Right kidney (tissue), 1 donor: ENCODE data around the gene LIMS3.
"Not testable (repeated sequence)": the region's sequence is repeated elsewhere in the genome, so short reads cannot be mapped to it uniquely, and the experiment has no call there.

Experiments
- DNase-seq: peaks from one replicate; pipeline ENCODE4 v3.0.0-alpha.2; 2016

LIMS3 gene

DNA sequence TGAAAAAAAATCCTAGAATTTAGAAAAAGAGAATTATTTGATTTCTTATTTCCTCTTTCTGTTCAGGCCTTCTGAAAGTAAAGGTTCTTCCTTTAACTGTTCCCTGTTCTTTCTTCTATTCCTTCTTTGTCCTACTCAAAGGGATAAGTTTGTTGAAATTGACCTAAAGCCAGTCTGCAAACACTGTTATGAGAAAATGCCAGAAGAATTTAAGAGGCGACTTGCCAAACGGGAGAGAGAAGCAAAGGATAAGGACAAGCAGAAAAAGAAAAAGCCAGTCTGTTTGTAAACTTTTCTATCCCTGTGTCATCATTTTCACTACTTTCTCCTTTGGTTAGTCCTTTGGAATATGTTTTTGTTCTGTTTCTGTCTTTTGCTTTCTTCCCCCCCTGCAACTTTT, 26.0 kb downstream of the LIMS3 start:
- not testable (repeated sequence) for DNase-seq

DNA sequence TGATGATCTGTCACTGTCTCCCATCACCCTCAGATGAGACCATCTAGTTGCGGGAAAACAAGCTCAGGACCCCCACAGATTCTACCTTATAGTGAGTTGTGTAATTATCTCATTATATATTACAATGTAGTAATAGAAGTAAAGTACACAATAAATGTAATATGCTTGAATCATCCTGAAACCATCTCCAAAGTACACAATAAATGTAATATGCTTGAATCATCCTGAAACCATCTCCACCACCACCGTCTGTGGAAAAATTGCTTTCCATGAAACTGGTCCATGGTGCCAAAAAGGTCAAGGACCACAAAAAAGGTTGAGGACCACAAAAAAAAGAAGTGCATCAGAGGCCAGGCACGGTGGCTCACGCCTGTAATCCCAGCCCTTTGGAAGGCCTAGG, 29.3 kb downstream of the LIMS3 start:
- not testable (repeated sequence) for DNase-seq

DNA sequence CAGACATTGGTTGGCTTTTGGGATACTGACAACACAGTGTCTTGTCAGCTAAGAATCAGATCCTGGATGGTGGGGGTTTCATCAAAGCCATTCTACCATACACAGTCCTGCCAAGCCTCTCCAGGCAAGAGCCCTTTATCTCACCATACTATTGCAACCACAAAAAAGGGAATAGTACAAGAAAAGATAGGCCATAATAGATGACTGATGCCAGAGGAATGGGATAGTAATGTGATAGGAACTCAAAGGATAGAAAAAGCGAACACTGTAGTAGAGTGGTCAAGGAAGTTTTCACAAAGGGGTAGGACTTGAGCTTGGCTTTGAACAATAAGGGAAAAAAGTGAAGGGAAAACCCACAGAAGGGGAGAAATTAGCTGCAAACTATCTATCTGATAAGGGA, 30.7 kb downstream of the LIMS3 start:
- DNase-seq = not testable (repeated sequence)

DNA sequence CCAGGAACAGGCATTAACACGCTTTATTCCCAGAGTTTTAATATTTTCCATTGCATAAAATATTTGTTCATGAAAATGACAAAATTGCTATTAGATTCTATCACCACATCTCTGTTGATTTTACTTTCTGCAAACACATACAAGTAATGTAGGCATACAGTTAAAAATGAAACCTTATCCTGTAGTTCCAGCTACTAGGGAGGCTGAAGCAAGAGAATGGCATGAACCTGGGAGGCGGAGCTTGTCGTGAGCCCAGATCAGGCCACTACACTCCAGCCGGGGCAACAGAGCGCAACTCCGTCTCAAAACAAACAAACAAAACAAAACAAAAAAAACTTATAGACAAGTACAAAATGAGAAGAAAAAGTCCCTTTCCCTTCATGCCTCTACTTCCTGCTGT, 38.0 kb downstream of the LIMS3 start:
- not testable (repeated sequence) for DNase-seq

DNA sequence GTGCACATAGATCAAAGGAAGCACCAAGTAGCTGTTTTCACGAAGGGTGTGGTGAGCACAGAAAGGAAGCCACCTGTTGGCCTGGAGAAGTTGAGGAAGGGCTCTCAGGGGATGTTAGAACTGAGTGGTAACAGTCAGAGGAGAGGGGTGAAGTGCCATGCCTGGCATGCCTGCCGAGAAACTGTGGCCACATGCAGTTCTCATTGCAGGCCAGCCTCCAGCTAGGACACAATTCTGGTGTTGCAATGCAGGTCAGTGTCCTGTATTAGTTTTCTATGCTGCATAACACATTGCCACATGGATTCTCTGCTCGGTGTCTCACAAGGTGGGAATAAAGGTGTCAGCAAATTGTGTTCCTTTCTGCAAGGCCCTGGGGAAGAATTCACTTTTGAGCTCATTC, 46.9 kb downstream of the LIMS3 start:
- DNase-seq = not testable (repeated sequence)

DNA sequence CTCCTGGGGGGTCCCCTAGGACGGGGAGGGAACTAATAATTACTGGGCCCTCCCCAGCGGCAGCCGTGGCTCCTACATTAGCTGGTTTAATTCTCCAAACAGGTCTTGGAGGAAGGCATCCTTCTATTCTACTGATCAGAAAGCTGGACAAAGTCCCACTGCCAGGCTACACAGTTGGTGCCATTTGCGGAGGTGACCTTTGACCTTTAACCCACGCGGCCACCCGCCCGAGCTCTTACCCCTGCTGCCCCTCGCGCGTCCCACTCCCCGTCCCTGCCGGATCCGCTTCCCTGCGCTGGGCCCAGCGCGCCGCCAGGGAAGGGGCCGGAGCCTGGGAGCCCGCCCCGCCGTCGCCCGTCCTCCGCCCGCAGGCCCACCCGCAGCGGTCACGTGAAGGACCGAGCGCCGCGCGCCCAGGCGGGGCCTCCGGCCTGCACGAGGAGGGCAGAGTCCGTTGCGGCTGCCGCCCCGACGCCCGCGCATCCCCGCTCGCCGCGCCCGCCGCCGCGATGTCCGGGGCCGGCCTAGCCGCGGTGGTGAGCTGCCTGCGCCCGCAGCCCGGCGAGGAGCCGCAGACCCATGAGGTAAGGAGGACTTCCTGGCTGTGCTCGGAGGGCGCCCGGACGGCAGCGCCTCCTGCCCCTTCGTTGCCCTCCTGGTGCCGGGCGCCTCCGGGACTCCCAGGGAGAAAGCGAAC, 48.9 kb downstream of the LIMS3 start:
- DNase-seq = not testable (repeated sequence)

DNA sequence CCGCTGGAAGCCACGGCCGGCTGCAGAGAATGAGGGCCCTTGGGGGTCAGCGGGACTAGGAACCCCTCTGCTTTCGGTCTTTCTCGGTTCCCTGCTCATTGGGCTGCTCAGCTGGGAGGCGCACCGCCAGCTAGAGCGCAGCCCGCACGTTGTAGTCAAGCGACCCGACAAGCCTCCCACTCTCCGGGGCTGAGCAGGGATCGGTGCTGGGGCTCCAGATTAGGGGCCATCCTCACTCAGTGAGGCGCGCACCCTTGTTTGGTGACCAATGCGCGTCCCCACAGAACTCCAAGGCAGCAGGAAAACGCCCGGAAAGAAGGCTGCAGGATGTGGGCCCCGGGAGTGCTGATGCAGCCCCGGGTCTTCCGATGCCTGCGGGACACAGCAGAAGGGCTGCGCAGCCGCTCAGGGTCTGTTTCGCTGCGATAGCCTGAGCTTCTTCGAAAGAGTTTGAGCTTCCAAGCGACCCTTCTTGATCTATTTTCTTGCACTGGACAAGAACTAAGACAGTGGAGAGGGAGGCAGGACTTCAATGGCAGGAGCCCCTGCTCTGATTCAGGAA, 49.6 kb downstream of the LIMS3 start:
- not testable (repeated sequence) for DNase-seq

DNA sequence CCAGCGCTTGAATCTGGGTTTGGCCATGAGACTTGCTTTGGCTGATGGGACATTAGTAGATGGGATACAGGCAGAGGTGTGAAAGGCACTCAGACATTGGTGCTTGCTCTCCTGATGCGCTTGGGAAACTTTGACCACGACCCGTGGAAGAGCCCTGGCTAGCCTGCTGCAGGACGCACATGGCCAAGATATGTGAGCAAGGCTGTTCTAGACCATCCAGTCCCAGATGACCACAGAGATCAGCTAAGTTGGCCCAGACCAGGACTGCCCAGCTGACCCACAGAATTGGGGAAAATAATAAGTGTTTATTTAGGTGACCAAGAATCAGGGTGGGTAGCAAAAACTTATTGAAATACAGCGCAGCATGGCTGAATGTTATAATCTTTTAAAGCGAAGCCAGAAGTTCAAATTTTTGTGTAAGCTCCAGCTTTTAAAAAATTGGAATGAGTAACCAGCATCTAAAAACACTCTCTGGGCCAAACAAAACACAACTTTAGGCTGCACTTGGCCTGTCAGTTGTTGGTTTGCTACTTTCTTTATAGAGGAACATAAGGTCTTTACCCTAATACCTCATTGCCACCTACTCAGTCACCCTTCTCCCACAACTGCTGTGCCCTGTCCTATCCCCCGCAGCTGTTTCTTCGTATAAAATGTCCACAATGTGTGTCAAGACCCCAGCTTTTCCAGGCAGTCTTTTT, 51.8 kb downstream of the LIMS3 start:
- DNase-seq = not testable (repeated sequence)

DNA sequence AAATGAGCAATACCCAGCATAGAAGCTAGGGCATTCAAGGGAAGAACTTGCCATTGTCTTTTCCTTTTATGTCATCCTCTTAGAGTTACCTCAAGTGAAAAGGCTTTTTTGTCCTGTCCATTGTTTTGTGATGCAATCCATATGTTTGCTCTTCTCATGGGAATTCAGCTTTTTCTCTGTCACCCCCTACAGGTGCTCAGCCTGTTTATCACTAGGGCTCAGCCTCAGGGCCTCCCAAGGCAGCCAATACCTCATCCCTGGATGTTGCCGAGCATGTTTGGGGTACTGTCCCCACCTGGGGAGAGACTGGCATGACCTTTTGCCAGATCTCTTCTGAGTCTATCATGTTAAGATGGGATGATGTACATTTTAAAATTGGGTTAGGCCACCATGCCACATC, 65.5 kb downstream of the LIMS3 start:
- DNase-seq = not testable (repeated sequence)

DNA sequence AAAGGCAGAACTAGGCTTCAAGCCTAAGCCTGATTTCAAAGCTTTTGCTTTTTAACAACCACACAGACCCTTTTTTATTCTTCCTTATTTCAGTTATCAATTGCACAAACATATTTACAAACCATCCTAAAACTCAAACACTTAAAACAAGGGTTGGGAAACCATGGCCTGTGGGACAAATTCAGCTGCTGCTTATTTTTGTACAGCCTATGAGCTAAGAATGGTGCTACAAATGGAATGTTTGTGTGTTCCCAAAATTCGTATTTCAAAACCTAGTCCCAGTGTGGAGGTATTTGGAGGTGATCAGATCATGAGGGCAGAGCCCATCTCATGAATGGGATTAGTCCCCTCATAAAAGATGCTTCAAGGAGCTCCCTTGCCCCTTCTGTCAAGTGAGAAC, 67.0 kb downstream of the LIMS3 start:
- not testable (repeated sequence) for DNase-seq

DNA sequence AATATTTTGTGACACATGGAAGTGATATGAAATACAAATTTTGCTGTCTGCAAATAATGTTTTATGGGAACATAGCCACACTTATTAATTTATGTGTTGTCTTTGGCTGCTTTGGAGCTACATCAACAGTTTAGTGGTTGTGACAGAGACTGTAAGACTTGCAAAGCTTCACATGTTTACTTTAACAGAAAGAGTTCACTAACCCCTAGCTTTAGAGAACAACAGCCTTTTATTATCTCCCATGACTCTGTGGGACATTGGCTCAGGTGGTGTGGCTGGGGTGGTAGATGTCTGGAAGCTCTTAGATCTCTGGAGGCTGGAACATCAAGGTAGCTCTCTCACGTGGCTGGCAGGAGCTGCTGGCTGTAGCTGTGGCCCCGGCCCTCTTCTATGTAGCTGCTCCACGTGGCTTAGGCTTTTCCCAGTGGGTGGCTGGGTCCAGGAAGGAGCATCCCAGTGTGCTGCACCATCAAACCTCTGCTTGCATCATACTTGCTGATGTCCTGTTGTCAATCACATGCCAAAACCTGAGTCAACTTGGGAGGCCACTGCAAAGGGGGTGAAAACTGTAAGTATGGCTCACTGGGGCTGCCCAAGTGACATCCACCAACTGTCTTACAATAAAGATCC, 67.7 kb downstream of the LIMS3 start:
- not testable (repeated sequence) for DNase-seq

DNA sequence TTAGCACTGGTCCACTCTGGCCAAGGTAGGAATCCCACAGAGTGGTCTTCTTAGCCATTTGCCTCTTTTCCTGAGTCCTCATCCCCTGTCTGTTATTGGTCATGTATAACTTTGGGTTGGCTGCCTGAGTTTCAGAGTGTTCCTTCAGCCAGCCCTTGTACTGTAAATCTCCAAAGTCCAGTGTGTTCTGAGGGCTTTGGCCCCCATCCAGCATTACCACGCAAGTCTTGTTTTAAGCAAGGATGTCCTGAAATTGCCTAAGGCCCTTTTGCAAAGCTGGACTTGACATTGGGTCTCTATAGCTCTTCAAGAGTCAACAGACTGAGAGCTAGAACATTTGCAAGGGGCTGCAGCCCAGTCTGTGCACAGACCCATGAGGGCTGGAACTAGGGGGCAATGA, 68.4 kb downstream of the LIMS3 start:
- DNase-seq = not testable (repeated sequence)

DNA sequence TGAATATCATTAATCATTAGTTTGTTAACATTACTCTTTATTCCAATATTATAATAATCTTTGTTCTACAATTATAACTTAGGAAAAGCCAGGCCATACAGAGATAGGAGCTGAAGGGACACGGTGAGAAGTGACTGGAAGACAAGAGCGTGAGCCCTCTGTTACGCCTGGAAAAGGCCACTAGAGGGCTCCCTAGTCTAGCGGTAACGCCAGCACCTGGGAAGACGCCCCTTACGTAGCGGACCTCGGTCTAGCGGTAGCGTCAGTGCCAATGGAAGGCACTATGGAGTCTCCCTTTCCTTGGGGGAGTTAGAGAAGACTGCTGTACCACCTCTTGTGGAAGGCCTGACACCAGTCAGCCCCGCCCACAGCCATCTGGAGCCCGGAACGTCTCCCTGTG, 71.4 kb downstream of the LIMS3 start:
- DNase-seq = not testable (repeated sequence)

DNA sequence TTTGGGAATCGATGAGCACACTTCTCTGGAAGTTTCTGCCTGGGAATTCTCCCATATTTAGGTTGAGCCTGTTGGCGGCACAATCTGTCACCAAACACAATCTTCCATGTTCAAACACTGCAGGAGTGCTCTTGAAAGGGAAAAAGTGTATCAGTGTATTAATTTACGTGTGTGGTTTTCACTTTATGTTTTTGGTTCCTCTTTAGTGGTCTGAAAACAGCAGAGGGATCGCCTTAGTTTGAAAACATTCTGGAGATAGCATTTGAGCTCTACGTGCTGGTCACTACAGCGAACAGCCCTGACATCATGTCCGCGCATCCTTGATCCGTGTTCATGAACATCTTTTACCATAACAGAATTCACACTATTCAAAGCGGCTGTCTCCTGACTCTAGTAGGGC, 73.2 kb downstream of the LIMS3 start:
- DNase-seq = not testable (repeated sequence)
